Gastrocnemius medialis (tissue), 4 donors: Measurements from ENCODE around the gene BANF2.

ENCODE experiments used
- POLR2A ChIP-seq, 2 donors: fragments of 450-650 bp; IDR thresholded peaks; one replicate each; pipeline ENCODE4 v1.6.1; 2017; ENCODE audit warnings: antibody characterized with exemption in 2 of 2, mild to moderate bottlenecking in 2 of 2, moderate library complexity in 2 of 2
- TF ChIP-seq, protein P1 (sequence below), 5 experiments: fragments of 450-650 bp in 3 of 5; fragments of 200-600 bp in 2 of 5; sonication (generic) in 2 of 5; IDR thresholded peaks in 4 of 5; conservative IDR thresholded peaks in 1 of 5; 1 replicate in 4 of 5; 2 replicates in 1 of 5; pipeline ENCODE4 v1.5.1; 2016 to 2019; ENCODE audit warnings: antibody characterized with exemption in 5 of 5, mild to moderate bottlenecking in 3 of 5, moderate library complexity in 3 of 5

DNA sequence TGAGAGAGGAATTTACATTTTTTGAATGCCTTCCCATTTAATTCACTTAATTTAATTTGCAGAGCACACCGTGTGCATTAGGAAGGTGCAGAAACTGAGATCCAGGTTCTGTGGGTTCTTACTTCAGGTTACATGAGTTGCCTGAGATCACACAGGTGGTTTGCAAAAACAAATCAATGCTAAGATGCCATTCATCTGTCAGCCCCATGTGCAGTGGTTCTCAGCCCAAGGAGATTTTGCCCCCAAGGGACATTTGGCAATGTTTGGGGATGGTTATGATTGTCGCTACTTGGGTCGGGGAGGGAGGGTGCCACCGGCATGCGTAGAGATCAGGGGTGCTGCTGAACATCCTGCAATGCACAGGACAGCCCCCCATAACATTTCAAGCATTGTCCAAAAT is 34.6 kb downstream of the BANF2 start:
- TF ChIP-seq, protein P1, sequence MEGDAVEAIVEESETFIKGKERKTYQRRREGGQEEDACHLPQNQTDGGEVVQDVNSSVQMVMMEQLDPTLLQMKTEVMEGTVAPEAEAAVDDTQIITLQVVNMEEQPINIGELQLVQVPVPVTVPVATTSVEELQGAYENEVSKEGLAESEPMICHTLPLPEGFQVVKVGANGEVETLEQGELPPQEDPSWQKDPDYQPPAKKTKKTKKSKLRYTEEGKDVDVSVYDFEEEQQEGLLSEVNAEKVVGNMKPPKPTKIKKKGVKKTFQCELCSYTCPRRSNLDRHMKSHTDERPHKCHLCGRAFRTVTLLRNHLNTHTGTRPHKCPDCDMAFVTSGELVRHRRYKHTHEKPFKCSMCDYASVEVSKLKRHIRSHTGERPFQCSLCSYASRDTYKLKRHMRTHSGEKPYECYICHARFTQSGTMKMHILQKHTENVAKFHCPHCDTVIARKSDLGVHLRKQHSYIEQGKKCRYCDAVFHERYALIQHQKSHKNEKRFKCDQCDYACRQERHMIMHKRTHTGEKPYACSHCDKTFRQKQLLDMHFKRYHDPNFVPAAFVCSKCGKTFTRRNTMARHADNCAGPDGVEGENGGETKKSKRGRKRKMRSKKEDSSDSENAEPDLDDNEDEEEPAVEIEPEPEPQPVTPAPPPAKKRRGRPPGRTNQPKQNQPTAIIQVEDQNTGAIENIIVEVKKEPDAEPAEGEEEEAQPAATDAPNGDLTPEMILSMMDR (IDR thresholded peaks at IDR 0.05 in 4 of 5, conservative IDR thresholded peaks at IDR 0.05 in 1 of 5): no peak
- TF ChIP-seq POLR2A (IDR thresholded peaks at IDR 0.05): no peak
